RWPE2 (cell line): ENCODE data around the gene ZNF521.
"Not testable (repeated sequence)": the region's sequence is repeated elsewhere in the genome, so short reads cannot be mapped to it uniquely, and the experiment has no call there.

Source experiments
- ATAC-seq: fragments of 200-7000 bp; cut with Tn5 transposase; 3 replicates; pipeline ENCODE4 v1.9.1; 2021; ENCODE audit warnings: low read depth
- DNase-seq: peaks from one replicate; pipeline ENCODE4 v3.0.0-alpha.2; 2020; ENCODE audit warnings: low spot score
- H3K27ac ChIP-seq: fragments of 450-650 bp; 2 replicates; pipeline ENCODE4 v1.5.1; 2017; ENCODE audit warnings: mild to moderate bottlenecking; ENCODE audit not compliant: poor library complexity, severe bottlenecking
- H3K27me3 ChIP-seq: fragments of 250-450 bp; sonication (Bioruptor Pico); 2 replicates; pipeline ENCODE4 v1.5.1; 2021; ENCODE audit warnings: mild to moderate bottlenecking, moderate library complexity; ENCODE audit not compliant: insufficient read depth, poor library complexity, severe bottlenecking
- H3K36me3 ChIP-seq: fragments of 250-450 bp; sonication (Bioruptor Pico); 2 replicates; pipeline ENCODE4 v1.5.1; 2020; ENCODE audit warnings: low read depth, mild to moderate bottlenecking, moderate library complexity
- H3K4me1 ChIP-seq: fragments of 250-450 bp; sonication (Bioruptor Pico); 2 replicates; pipeline ENCODE4 v1.5.1; 2021; ENCODE audit warnings: mild to moderate bottlenecking, moderate library complexity; ENCODE audit not compliant: insufficient read depth, poor library complexity, severe bottlenecking
- H3K4me3 ChIP-seq: fragments of 250-450 bp; sonication (Bioruptor Pico); 2 replicates; pipeline ENCODE4 v1.5.1; 2021; ENCODE audit warnings: mild to moderate bottlenecking, moderate library complexity; ENCODE audit not compliant: severe bottlenecking
- H3K9me3 ChIP-seq: fragments of 250-450 bp; sonication (Bioruptor Pico); 2 replicates; pipeline ENCODE4 v1.5.1; 2021; ENCODE audit warnings: mild to moderate bottlenecking, moderate library complexity; ENCODE audit not compliant: severe bottlenecking
- TF ChIP-seq, protein P1 (sequence below): fragments of 450-650 bp; IDR thresholded peaks from one replicate; pipeline ENCODE4 v1.5.1; 2017; ENCODE audit warnings: mild to moderate bottlenecking, moderate library complexity; ENCODE audit not compliant: poor library complexity, severe bottlenecking

Gene ZNF521

DNA sequence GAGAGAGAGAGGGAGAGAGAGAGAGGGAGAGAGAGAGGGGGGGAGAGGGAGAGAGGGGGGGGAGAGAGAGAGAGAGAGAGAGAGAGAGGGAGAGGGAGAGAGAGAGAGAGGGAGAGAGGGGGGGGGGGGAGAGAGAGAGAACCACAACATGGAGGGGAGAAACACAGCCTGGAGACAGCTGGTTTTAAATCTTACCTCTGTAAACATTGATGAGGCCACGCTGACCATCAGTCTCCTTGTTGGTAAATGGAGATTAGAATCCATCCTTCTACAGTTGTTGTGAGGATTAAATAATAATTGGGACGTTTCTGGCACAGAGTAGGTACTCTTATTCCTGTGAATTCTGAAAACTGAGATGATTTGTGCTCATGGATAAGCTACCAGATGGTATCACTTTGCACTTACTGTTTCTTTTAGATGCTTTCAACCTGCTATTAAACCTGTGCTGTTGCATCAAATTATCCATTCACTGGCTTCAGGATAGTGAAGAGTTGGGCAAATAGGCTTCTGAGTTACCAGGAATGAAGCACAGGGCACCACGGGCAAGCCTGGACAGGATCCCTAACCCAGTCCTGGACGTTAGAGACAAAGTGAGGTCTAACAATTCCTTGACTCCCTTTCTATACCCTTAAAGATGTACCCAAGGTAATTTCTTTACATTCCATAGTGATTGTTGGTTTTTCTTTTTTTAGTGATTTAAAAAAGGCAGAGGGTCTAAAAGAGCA lies 318.1 kb downstream of the ZNF521 start:
- no peaks in the 10 kb centered on the region for H3K9me3 ChIP-seq
- ATAC-seq (peak; percentile 40; the same call in 1 of the 3 replicates), DNase-seq (no peak)
- H3K4me1 ChIP-seq: no peaks in the 10 kb centered on the region
- H3K27me3 ChIP-seq: no peaks in the 10 kb centered on the region
- TF ChIP-seq, protein P1, sequence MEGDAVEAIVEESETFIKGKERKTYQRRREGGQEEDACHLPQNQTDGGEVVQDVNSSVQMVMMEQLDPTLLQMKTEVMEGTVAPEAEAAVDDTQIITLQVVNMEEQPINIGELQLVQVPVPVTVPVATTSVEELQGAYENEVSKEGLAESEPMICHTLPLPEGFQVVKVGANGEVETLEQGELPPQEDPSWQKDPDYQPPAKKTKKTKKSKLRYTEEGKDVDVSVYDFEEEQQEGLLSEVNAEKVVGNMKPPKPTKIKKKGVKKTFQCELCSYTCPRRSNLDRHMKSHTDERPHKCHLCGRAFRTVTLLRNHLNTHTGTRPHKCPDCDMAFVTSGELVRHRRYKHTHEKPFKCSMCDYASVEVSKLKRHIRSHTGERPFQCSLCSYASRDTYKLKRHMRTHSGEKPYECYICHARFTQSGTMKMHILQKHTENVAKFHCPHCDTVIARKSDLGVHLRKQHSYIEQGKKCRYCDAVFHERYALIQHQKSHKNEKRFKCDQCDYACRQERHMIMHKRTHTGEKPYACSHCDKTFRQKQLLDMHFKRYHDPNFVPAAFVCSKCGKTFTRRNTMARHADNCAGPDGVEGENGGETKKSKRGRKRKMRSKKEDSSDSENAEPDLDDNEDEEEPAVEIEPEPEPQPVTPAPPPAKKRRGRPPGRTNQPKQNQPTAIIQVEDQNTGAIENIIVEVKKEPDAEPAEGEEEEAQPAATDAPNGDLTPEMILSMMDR: no peak
- no peak overlapping the region for H3K4me3 ChIP-seq
- no peak overlapping the region for H3K27ac ChIP-seq
- no peaks in the 10 kb centered on the region for H3K36me3 ChIP-seq

DNA sequence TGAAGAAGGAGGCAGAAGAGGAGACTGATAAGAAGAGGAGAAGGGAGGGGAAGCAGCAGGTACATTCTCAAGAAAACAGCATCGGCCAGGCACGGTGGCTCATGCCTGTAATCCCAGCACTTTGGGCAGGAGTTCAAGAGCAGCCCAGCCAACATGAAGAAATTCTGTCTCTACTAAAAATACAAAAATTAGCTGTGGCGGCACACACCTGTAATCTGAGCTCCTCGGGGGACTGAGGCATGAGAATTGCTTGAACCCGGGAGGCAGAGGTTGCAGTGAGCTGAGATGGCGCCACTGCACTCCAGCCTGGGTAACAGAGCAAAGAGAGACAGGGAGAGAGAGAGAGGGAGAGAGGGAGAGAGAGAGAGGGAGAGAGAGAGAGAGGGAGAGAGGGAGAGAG lies 318.8 kb downstream of the ZNF521 start:
- not testable (repeated sequence) for H3K36me3 ChIP-seq, ATAC-seq, H3K9me3 ChIP-seq, DNase-seq, H3K4me3 ChIP-seq, H3K4me1 ChIP-seq, H3K27ac ChIP-seq, H3K27me3 ChIP-seq

DNA sequence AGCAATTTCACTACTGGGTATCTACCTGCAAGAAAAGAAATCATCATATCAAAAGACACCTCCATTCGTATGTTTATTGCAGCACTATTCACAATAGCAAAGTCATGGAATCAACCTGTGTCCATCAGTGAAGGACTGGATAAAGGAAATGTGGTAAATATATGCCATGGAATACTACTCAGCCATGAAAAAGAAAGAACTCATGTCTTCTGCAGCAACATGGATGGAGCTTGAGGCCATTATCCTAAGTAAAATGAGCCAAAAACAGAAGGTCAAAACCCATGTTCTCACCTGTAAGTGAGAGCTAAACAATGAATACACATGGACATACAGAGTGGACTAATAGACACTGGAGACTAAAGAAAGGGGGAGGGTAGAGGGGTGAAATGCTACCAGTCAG lies 322.2 kb downstream of the ZNF521 start:
- Histone ChIP-seq H3K36me3 (no peaks in the 10 kb centered on the region), H3K4me1 (no peaks in the 10 kb centered on the region), H3K27me3 (no peaks in the 10 kb centered on the region), H3K4me3 (no peak overlapping the region), H3K27ac (no peak overlapping the region), H3K9me3 (no peaks in the 10 kb centered on the region)
- DNase-seq (no peak), ATAC-seq (no peak)
- TF ChIP-seq, protein P1: no peak

DNA sequence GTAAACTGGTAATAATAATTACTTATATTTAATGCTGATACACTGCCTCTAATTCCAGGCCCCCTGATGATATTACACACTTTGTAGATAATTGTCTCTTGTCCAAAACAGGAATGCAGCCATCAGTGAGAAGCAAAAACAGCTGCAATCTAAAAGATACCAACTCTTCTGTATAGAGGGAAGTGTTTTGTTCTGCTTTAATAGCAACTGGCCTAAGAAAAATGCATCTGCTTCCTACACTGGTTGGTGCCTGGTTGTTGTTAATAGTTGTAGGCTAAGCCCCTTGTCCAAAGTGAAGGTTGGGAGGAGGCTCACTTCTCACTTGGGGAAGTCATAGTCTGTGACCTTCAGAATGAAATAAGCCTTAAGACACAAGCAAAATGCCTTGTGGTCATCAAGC lies 332.0 kb downstream of the ZNF521 start:
- no peak overlapping the region for H3K4me3 ChIP-seq
- no peaks in the 10 kb centered on the region for H3K36me3 ChIP-seq
- H3K27me3 ChIP-seq: no peaks in the 10 kb centered on the region
- DNase-seq: no peak
- no peak for ATAC-seq
- H3K9me3 ChIP-seq: no peaks in the 10 kb centered on the region
- TF ChIP-seq, protein P1: no peak
- H3K27ac ChIP-seq: no peak overlapping the region
- H3K4me1 ChIP-seq: no peaks in the 10 kb centered on the region

DNA sequence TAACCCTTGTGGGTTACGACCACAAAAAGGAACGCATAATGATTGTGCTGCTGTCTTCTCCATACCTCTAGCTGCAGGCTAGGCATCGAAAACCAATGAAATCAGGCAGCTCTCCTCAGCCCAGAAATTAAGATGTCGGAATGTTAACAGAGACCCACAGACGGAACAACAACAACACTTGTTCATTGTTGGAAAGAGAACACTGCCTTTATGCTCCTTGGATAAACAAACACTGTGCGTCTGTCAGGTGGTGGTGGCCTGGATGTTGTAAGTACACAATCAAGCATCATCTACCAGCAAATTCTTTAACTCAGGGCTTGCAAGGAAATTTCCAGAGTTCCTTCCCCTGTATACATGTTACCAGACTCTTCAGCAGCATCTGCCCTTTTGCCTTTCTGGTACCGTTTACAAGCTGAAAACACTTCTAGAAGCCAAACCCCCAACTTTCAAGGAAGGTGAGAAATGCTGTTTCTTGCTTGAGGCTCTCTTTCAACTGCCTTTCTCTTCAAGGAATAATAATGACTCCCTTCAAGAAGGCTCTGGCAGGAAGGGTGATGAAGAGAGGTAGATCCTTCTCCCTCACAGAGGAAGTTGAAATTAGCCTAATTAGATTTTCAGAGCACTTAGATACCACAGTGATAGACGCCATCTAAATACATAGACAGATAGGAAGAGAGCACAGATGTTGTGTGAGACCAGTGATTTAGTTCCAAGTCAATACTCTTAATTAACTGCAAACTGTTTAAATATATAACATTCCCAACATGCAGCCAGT lies 332.7 kb downstream of the ZNF521 start:
- H3K4me1 ChIP-seq: no peaks in the 10 kb centered on the region
- TF ChIP-seq, protein P1: no peak
- DNase-seq: no peak

More for the DNA sequence above, 332.7 kb downstream of the ZNF521 start:
- H3K9me3 ChIP-seq: no peaks in the 10 kb centered on the region
- ATAC-seq: no peak
- no peaks in the 10 kb centered on the region for H3K27me3 ChIP-seq
- no peaks in the 10 kb centered on the region for H3K36me3 ChIP-seq
- no peak overlapping the region for H3K4me3 ChIP-seq
- no peak overlapping the region for H3K27ac ChIP-seq
